H1 (cell line): ENCODE data around the gene VPS54. TPM values are rescaled to one million over a fixed set of nuclear protein-coding genes. Genes with fewer than 3 reads are reported as not detected.

Experiments
- CTCF ChIA-PET: fragments of 300-600 bp; sonication (Branson Sonifier 250); formaldehyde crosslinking; loops from one replicate; lab custom pipeline; 2021; ENCODE audit not compliant: partially characterized antibody; lab: Charles Lee
- POLR2A ChIA-PET: fragments of 300-600 bp; sonication (Branson Sonifier 250); formaldehyde crosslinking; loops from one replicate; lab custom pipeline; 2021; ENCODE audit warnings: inconsistent platforms; ENCODE audit not compliant: partially characterized antibody; lab: Charles Lee
- DNase-seq, 2 experiments: peaks; one replicate each; pipeline versions ENCODE4 v3.0.0 to v3.0.0-alpha.2; 2010 to 2022; ENCODE audit warnings: low spot score in 2 of 2, low read depth in 1 of 2, mixed read lengths in 1 of 2
- FAIRE-seq: peaks from 2 replicates; lab custom pipeline; 2011; peaks lifted over from hg19 to GRCh38; lab: Jason Lieb, UNC
- H2AFZ ChIP-seq: 2 replicates; pipeline ENCODE4 v1.8.1; 2012; ENCODE audit warnings: low read length, inconsistent platforms
- H2AK5ac ChIP-seq: 2 replicates; pipeline ENCODE4 v1.6.1; 2013; ENCODE audit warnings: low read depth, low read length
- H2BK120ac ChIP-seq: replicated peaks from 2 replicates; pipeline ENCODE3; 2013; ENCODE audit warnings: low read depth, low read length, inconsistent platforms
- H2BK12ac ChIP-seq: 2 replicates; pipeline ENCODE4 v1.6.1; 2013; ENCODE audit warnings: low read depth, low read length
- H2BK15ac ChIP-seq: 2 replicates; pipeline ENCODE4 v1.6.1; 2013; ENCODE audit warnings: low read length
- H2BK20ac ChIP-seq: 2 replicates; pipeline ENCODE4 v1.6.1; 2013; ENCODE audit warnings: low read length
- H2BK5ac ChIP-seq: 2 replicates; pipeline ENCODE4 v1.6.1; 2013; ENCODE audit warnings: low read depth, low read length
- H3K14ac ChIP-seq: 2 replicates; pipeline ENCODE4 v1.6.1; 2013; ENCODE audit warnings: inconsistent platforms; ENCODE audit not compliant: insufficient read length
- H3K18ac ChIP-seq: 2 replicates; pipeline ENCODE4 v1.6.1; 2013; ENCODE audit warnings: low read length; ENCODE audit errors: extremely low read depth
- H3K23ac ChIP-seq: 2 replicates; pipeline ENCODE4 v1.6.1; 2013; ENCODE audit warnings: inconsistent platforms; ENCODE audit not compliant: insufficient read length
- H3K23me2 ChIP-seq: 2 replicates; pipeline ENCODE4 v1.6.1; 2013; ENCODE audit warnings: low read depth, low read length
- H3K27ac ChIP-seq: 2 replicates; pipeline ENCODE4 v1.6.1; 2011; ENCODE audit warnings: low read depth, low read length, inconsistent platforms
- H3K27me3 ChIP-seq, 4 experiments: replicated peaks in 1 of 4; 1 replicate in 1 of 4; 2 replicates in 3 of 4; pipeline versions ENCODE4 v1.6.1 to v1.8.1; 2011 to 2013; ENCODE audit warnings: low read length in 3 of 4, mild to moderate bottlenecking in 3 of 4, inconsistent platforms in 2 of 4, mixed read lengths in 2 of 4, moderate library complexity in 1 of 4; ENCODE audit not compliant: control insufficient read depth in 3 of 4, insufficient read depth in 3 of 4; ENCODE audit errors: extremely low read depth in 1 of 4
- H3K36me3 ChIP-seq, 4 experiments: 2 replicates each; pipeline versions ENCODE4 v1.6.1 to v1.8.1; 2011 to 2013; ENCODE audit warnings: mild to moderate bottlenecking in 4 of 4, low read length in 3 of 4, moderate library complexity in 2 of 4, control low read depth in 1 of 4, inconsistent platforms in 1 of 4; ENCODE audit not compliant: insufficient read depth in 4 of 4, control insufficient read depth in 2 of 4
- H3K4ac ChIP-seq: replicated peaks from 2 replicates; pipeline ENCODE3; 2013; ENCODE audit warnings: low read length, low read depth, mixed read lengths, inconsistent platforms; ENCODE audit not compliant: insufficient read length
- H3K4me1 ChIP-seq, 4 experiments: replicated peaks in 1 of 4; 1 replicate in 1 of 4; 2 replicates in 3 of 4; pipeline versions ENCODE4 v1.6.1 to v1.8.1; 2011 to 2013; ENCODE audit warnings: low read length in 3 of 4, inconsistent platforms in 2 of 4, mixed read lengths in 1 of 4; ENCODE audit not compliant: insufficient read depth in 4 of 4, control insufficient read depth in 3 of 4
- H3K4me2 ChIP-seq, 2 experiments: 2 replicates each; pipeline versions ENCODE4 v1.6.1 to v1.8.1; 2011 to 2013; ENCODE audit warnings: low read depth in 2 of 2, low read length in 2 of 2, control low read depth in 1 of 2, inconsistent platforms in 1 of 2, mild to moderate bottlenecking in 1 of 2; ENCODE audit not compliant: insufficient read depth in 1 of 2
- H3K4me3 ChIP-seq, 4 experiments: fragments of 200-600, 300-600 bp in 1 of 4; sonication (generic), shearing (Covaris generic), sonication (Bioruptor Twin) in 1 of 4; 2 replicates each; pipeline versions ENCODE4 v1.5.1 to v1.8.1; 2011 to 2016; ENCODE audit warnings: low read length in 4 of 4, low read depth in 3 of 4, control low read depth in 2 of 4, inconsistent platforms in 2 of 4, mild to moderate bottlenecking in 2 of 4, mixed read lengths in 1 of 4, moderate library complexity in 1 of 4; ENCODE audit not compliant: insufficient read depth in 2 of 4; ENCODE audit errors: extremely low read depth in 1 of 4
- H3K56ac ChIP-seq: replicated peaks from 2 replicates; pipeline ENCODE3; 2013; ENCODE audit warnings: low read depth, mild to moderate bottlenecking, mixed read lengths, low read length, inconsistent platforms; ENCODE audit not compliant: insufficient read length
- H3K79me1 ChIP-seq: 2 replicates; pipeline ENCODE4 v1.6.1; 2013; ENCODE audit warnings: low read depth, low read length, control low read depth
- H3K79me2 ChIP-seq, 2 experiments: 2 replicates each; pipeline versions ENCODE4 v1.6.1 to v1.8.1; 2012 to 2013; ENCODE audit warnings: low read length in 2 of 2, mild to moderate bottlenecking in 2 of 2, inconsistent platforms in 1 of 2; ENCODE audit not compliant: insufficient read depth in 2 of 2, control insufficient read depth in 1 of 2
- H3K9ac ChIP-seq, 4 experiments: replicated peaks in 1 of 4; 1 replicate in 1 of 4; 2 replicates in 3 of 4; pipeline versions ENCODE4 v1.6.1 to v1.8.1; 2011 to 2013; ENCODE audit warnings: low read depth in 3 of 4, low read length in 3 of 4, control low read depth in 2 of 4, mild to moderate bottlenecking in 2 of 4, moderate library complexity in 2 of 4, inconsistent platforms in 1 of 4; ENCODE audit errors: extremely low read depth in 1 of 4
- H3K9me3 ChIP-seq, 2 experiments: 2 replicates each; pipeline versions ENCODE4 v1.6.1 to v1.8.1; 2012 to 2013; ENCODE audit warnings: mild to moderate bottlenecking in 2 of 2, moderate library complexity in 2 of 2, control low read depth in 1 of 2, inconsistent platforms in 1 of 2, low read depth in 1 of 2, low read length in 1 of 2, mixed read lengths in 1 of 2; ENCODE audit not compliant: insufficient read depth in 2 of 2
- H4K20me1 ChIP-seq, 2 experiments: replicated peaks in 1 of 2; 2 replicates each; pipeline versions ENCODE3 to v1.8.1; 2011 to 2013; ENCODE audit warnings: inconsistent platforms in 2 of 2, low read length in 2 of 2, mild to moderate bottlenecking in 1 of 2; ENCODE audit not compliant: insufficient read depth in 2 of 2, control insufficient read depth in 1 of 2
- H4K5ac ChIP-seq: 2 replicates; pipeline ENCODE4 v1.6.1; 2013; ENCODE audit warnings: low read length, low read depth, mixed read lengths, inconsistent platforms; ENCODE audit not compliant: insufficient read length
- H4K8ac ChIP-seq: 2 replicates; pipeline ENCODE4 v1.8.0; 2013; ENCODE audit warnings: mild to moderate bottlenecking, moderate library complexity, low read length, inconsistent platforms; ENCODE audit not compliant: insufficient read depth; ENCODE audit errors: extremely low read depth
- H4K91ac ChIP-seq: replicated peaks from 2 replicates; pipeline ENCODE3; 2013; ENCODE audit warnings: low read length, mixed read lengths, inconsistent platforms; ENCODE audit not compliant: insufficient read length
- BRCA1 ChIP-seq: IDR thresholded peaks from 2 replicates; pipeline ENCODE4 v1.6.1; 2012; ENCODE audit warnings: low read depth, low read length, improper control_type of control experiment
- MAFK ChIP-seq: IDR thresholded peaks from 2 replicates; pipeline ENCODE4 v1.6.1; 2012; ENCODE audit warnings: low read depth, mild to moderate bottlenecking, improper control_type of control experiment, low read length
- SIN3A ChIP-seq, 2 experiments: IDR thresholded peaks in 1 of 2; conservative IDR thresholded peaks in 1 of 2; 2 replicates each; pipeline ENCODE4 v1.6.1; 2011 to 2012; ENCODE audit warnings: low read length in 2 of 2, improper control_type of control experiment in 1 of 2, low read depth in 1 of 2, mild to moderate bottlenecking in 1 of 2
- TCF12 ChIP-seq: IDR thresholded peaks from 2 replicates; pipeline ENCODE4 v1.6.1; 2011; ENCODE audit warnings: low read depth, mild to moderate bottlenecking, low read length
- TEAD4 ChIP-seq: IDR thresholded peaks from 2 replicates; pipeline ENCODE4 v1.6.1; 2012; ENCODE audit warnings: low read depth, low read length, inconsistent platforms, mixed read lengths
- WGBS, 2 experiments: shearing (Covaris generic) in 1 of 2; methylation state at CpG; one replicate each; pipeline versions ENCODE4 v1.1.6 to v1.1.7; 2013 to 2015; ENCODE audit warnings: low lambda C conversion rate in 2 of 2, mixed read lengths in 2 of 2, inconsistent platforms in 1 of 2, low coverage in 1 of 2, missing lambda C conversion rate in 1 of 2; ENCODE audit not compliant: insufficient replicate concordance in 2 of 2, insufficient coverage in 1 of 2, insufficient read length in 1 of 2; ENCODE audit errors: extremely low coverage in 1 of 2, missing lambda C conversion rate in 1 of 2; 5-methylcytosine and 5-hydroxymethylcytosine counted together
- polyA plus RNA-seq, 7 experiments: library from polyadenylated mRNA; depleted of rRNA in 3 of 7; stranded (reverse) in 5 of 7; unstranded in 2 of 7; fragments of >200 nt in 5 of 7; fragments of 200-250 nt in 2 of 7; gene quantifications; 1 replicate in 5 of 7; 2 replicates in 1 of 7; 4 replicates in 1 of 7; pipeline versions ENCODE4 v1.2.1 to v1.2.3, GENCODE V29; 2011 to 2013; ENCODE audit warnings: missing spikeins in 2 of 7, mixed read lengths in 2 of 7
- total RNA-seq: library from RNA; stranded (reverse); fragmentation: NEBNext Ultra II Directional; extraction: Animal tissue kit (Norgen Biotek cat#: 25700); gene quantifications from 2 replicates; pipeline ENCODE4 v1.2.1, GENCODE V29; 2021

Gene VPS54
- total and polyA plus RNA-seq, 2 of the 8 experiments (the other 6 are each of a cell fraction or from before 2014, with no cell fraction given) = 3.6 to 13.2 TPM

- ChIA-PET POLR2A (interaction anchor here (0.6 kb wide), 1 partner anchor 43 kb away, joined by 4 read pairs; no protein-coding TSS in a partner anchor), CTCF (interaction anchor here (1.1 kb wide), 1 partner anchor 8 kb away, joined by 3 read pairs; no protein-coding TSS in a partner anchor)
- Histone ChIP-seq H3K4me2 (no peak overlapping the region), H3K27ac (no peak overlapping the region), H2AFZ (no peak overlapping the region), H4K8ac (no peak overlapping the region), H3K56ac (no peak overlapping the region), H3K18ac (no peak overlapping the region), H2BK15ac (no peak overlapping the region), H3K4ac (no peak overlapping the region), H3K79me2 (no peaks in the 10 kb centered on the region), H3K14ac (no peak overlapping the region), H3K23ac (no peak overlapping the region), H4K20me1 (no peaks in the 10 kb centered on the region), H3K36me3 (peaks cover 0 to 19% (median 6%) of the 10 kb centered on the region in 4 experiments; a peak in 4 of 8 replicates), H2BK120ac (no peak overlapping the region), H4K5ac (no peak overlapping the region), H3K27me3 (no peaks in the 10 kb centered on the region; a peak in 1 of 7 replicates), H2BK12ac (no peak overlapping the region), H3K23me2 (peaks cover 3% of the 10 kb centered on the region; the same call in 1 of the 2 replicates), H3K79me1 (no peaks in the 10 kb centered on the region), H2AK5ac (no peak overlapping the region), H3K4me1 (no peaks in the 10 kb centered on the region), H2BK5ac (no peak overlapping the region), H2BK20ac (no peak overlapping the region), H3K9me3 (no peaks in the 10 kb centered on the region), H3K9ac (no peak overlapping the region), H4K91ac (no peak overlapping the region), H3K4me3 (no peak overlapping the region)
- FAIRE-seq (no peak), DNase-seq (no peak)
- 93% methylated on average over 1 of the region's 1 CpG; no CpG with 5 or more reads in 1 of the 2 experiments for WGBS, 2 experiments
- TF ChIP-seq TEAD4 = no peak
- no peak for TF ChIP-seq SIN3A (conservative IDR thresholded peaks at IDR 0.05 in 1 of 2, IDR thresholded peaks at IDR 0.05 in 1 of 2; ENCODE audit: low read depth in 1 of 2, low read length in 2 of 2)
- no peak for TF ChIP-seq TCF12
- no peak for TF ChIP-seq MAFK
- TF ChIP-seq BRCA1 = no peak
Observed at GRCh38 chr2:63942788-63943187, 76.4 kb downstream of the VPS54 start.
